GM18868 (cell line): ENCODE data around the gene TTC38.
A peak's percentile ranks its signal among the peaks of the same experiment; 100 is the strongest.
"Not testable (repeated sequence)": the region's sequence is repeated elsewhere in the genome, so short reads cannot be mapped to it uniquely, and the experiment has no call there.

ENCODE experiments used
- ATAC-seq: cut with Tn5 transposase; IDR thresholded peaks from one replicate; pipeline ENCODE4 v1.9.1; 2021; ENCODE audit warnings: mild to moderate bottlenecking, moderate library complexity; ENCODE audit not compliant: unreplicated experiment

Gene TTC38

DNA sequence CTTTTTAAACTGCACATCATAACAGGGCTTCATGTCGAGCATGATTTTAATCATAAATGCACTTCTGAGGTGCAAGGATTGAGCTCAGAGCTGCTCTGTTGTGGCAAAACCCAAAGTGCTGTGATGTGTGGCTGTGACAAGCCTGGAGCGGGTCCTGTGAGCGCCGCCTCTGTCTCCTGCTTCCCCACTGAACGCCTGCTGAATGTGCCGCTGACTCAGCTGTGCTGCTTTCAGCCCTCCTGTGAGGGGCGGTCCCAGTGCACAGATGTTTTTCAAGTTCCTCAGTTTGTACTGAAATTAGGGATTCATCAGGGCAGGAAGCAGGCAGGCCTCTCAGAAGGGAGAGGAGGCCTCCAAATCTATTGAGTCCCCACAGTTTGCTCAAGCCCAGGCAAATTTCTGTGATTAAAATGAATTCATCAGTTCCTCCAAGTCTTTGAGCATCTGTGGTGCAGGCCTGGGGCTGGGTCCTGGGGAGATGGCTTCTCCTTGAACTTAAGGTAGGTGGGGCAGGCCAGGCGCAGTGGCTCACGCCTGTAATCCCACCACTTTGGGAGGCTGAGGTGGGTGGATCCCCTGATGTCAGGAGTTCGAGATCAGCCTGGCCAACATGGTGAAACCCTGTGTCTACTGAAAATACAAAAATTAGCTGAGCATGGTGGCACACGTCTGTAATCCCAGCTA, 25.9 kb downstream of the TTC38 start:
- ATAC-seq, result no peak

DNA sequence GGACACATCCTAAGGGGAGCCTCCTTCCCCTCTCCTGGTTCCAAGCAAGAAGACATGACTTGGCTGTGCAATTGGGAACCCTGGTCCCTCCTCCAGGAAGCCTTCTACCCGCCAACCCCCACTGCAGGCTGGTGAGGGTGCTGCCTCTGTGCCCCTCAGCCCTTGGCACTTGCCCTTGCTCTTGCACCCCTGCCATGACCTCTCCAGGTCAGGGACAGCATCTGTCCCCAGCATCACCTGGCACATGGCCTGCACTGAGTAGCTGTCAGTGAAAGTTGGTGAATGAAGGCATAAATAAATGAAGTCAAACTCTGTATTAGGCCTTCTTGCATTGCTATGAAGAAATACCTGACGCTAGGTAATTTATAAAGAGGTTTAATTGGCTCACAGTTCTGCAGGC, 27.0 kb downstream of the TTC38 start:
- ATAC-seq, result no peak

DNA sequence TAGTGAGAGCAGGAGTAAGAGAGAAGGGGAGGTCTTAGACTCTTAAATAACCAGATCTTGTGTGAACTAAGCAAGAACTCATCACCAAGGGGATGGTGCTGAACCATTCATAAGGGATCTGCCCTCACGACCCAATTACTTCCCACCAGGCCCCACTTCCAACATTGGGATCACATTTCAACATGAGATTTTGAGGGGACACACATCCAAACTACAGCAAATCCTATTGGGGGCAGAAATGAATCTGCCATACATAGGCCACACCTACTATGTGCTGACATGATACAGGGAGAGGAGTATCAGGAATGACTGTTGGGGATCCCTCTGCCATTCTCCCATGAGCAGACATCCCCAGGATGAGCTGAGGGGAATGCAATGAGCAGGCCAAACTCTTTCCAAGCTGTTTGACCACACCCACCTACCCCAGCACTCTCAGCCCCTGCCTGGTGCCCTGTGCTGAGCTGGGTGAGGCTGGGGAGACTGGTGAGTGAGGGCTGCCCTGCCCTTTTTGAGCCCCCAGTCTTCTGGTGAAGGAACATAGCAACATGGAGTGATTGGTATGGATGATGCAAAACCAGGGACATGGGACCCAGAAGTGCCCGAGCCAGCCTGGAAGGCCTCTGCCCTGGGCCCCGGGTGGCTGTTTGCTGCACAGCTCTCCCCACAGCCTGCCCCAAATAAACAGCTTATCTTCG, 27.6 kb downstream of the TTC38 start:
- no peak for ATAC-seq

DNA sequence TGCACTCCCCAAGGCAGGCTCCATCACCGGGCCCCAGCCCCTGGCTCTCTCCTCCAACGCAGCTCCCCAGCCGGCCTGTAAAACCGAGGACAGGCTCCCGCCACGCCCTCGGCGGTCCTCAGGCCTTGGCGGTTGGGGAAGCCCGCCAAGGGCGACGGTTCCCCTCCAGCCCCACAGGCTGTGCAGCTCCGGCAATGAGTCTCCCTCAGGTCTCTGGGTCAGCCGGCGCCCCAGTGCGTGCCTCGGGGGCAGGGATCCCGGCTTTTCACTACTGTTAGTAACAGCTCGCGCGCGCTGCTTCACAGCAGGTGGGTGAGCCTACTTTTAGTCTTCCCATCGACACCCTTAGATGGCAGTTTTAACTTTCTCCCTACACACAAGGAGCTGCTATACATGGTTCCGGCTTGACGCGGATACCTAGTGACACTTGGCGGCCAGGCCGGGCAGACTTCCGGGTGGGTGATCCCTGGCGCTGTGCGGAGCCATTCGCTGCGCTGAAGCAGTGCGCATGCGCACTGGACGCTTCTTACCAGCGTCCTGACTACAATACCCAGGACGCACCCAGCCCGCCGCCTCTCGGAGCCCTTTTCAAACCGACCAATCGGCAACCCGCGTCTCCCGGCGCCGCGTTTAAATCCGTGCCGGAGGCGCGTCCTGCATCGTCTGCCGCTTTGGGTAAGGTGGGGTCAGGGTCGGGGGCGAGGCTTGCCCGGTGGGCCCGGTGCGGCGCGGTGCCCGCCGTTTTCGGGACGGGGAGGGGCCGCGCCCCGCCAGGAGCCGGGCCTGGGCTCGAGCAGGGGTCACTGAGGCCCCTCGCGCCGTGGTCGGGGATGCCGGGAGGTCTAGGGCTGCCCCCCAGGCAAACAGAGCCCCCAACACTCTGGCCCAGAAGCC, 28.7 kb downstream of the TTC38 start, which contains the start of gene GTSE1:
Gene GTSE1, plus strand, starts transcription at position 614 of the 894 bp plus-strand sequence. CDS start 531 bp downstream, outside the sequence.
- ATAC-seq, result peak; percentile 90

DNA sequence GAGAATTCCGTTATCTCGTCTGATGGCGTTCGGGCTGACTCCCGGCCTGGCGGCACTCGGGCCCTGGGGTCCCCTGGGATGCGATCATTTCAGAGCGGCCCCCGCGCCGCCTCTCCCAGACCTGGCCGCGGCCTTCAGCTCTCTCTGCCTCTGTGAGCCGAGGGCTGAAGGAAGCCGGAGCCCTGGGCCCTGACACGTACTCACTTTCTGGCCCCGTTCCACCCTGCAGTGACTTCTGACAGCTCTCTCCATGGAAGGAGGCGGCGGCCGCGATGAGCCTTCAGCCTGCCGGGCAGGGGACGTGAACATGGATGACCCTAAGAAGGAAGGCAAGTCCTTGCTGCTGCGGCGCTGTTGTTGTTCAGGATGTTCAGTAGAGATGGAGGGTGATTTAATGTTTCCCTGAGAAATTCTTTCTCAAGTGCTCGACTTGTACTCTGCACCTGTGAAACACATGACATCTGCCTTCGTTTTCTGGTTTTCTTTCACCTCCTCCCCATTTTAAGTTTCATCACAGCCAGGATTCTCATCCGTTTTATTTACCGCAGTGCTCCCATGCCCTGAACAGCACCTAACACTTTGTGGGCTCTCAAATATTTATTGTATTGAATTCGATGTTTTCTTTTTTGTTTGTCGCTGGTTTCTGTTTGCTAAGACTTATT, 29.5 kb downstream of the TTC38 start:
- no peak for ATAC-seq

DNA sequence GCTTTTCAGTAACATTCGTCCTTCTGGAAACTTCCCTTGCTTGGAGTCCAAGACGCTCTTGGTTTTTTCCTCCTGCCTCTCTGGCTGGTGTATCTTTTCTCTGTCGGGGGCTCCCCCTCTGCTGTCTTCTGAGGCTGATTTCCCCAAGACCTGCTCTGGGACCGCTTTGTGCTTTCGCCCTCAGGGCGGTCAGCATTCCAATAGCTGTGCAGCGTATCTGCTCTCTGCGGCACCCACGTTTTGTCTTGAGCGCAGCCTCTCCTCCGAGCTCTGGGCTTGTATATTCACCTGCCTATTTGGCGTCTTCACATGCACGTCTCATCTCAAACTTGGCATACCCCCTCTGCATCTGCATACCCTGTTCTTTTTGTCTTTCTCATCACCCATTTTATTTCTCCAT, 31.3 kb downstream of the TTC38 start:
- no peak for ATAC-seq

DNA sequence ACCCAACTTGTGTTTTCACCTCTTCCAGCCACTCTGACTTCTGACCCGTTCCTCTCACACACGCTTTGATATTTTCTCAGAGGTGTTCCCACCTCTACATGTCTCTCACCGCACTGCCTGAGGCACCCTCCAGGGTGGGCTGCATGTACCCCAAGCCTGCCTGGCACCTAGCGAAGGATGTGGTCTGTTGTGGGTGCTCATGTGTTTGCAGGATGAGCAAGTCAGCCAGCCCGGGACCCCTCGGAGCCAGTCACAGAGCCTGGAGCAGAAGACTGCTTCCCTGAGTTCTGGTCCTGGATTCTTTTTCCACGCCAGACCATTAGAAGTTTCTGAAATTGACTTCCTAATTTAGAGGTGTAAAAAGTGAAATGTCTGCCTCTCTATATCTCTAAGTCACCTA, 32.7 kb downstream of the TTC38 start:
- no peak for ATAC-seq

DNA sequence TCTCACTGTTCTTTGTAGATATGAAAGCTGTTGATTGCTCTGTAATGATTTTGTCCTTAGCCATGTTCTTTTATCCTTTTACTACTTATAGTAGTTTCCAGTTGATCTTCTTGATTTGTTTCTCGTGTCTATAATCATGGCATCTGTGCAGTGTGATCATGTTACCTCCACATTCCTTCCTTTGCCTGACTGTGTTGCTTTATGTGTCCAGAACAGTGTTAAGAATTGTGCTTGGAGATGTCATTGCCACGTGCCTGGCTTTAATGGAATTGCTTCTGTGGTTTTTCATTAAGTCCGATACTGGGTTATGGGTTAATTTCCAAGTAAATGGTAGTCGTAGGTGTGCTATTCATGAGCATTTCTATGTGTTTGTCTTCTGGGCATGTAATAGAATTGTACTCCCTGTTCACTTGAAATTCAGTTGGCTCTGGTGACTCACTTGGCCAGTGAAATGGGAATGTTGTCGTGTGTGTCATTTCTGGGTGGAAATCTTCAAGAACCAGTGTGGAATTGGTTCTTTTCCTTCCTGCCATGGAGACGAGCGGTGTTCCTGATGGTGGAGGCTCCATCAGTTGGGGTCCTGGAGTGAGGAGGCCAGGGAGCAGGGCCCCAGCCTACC, 35.6 kb downstream of the TTC38 start:
- ATAC-seq, result no peak

DNA sequence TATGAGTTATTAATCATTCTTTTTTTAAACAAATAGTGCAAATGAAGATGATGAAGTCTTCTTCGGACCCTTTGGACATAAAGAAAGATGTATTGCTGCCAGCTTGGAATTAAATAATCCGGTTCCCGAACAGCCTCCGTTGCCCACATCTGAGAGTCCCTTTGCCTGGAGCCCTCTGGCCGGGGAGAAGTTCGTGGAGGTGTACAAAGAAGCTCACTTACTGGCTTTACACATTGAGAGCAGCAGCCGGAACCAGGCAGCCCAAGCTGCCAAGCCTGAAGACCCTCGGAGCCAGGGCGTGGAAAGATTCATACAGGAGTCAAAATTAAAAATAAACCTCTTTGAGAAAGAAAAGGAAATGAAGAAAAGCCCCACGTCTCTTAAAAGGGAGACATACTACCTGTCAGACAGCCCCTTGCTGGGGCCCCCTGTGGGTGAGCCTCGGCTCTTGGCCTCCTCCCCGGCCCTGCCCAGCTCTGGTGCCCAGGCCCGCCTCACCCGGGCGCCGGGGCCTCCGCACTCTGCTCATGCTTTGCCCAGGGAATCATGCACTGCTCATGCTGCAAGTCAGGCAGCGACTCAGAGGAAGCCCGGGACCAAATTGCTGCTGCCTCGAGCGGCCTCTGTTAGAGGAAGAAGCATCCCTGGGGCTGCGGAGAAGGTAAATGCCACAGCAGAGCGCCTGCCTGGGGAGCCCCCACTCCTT, 40.6 kb downstream of the TTC38 start:
- no peak for ATAC-seq

DNA sequence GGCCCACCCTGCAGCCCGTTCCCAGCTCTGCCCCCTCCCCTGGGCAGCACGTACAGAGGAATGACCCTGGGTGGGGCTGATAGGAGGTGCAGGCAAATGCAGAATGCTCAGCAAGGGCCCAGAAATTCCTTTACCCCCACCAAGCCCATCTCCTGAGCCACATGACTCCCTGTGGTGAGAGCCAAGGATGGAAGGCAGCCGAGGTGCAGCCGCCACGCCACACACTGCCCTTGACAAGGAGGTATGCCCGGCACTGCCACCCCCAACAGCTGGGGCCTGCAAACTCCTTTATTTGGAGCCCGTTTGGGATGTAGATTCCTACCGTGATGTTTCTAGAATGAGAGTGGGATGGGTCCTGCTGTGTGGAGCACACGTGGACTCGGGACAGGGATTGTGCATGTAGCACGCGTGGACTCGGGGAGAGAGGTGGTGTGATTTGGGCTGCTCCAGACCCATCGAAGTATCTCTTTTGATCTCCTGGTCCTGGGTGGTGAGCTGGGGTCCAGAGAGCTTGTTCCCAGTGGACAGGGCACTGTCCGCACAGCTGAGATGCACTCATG, 41.8 kb downstream of the TTC38 start:
- ATAC-seq, result no peak

DNA sequence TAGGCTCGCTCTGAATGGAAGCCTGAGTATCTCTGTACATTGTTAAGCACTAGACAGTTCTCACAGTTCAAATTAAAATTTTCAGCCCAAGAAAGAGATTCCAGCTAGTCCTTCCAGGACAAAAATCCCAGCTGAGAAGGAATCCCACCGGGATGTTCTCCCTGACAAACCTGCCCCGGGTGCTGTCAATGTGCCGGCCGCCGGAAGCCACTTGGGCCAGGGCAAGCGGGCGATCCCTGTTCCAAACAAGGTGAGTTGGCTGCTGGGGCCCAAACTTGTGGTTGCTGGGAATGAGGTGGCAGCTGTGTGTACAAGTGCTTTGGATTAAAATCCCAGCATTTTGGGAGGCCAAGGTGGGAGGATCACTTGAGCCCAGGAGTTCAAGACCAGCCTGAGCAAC, 44.2 kb downstream of the TTC38 start:
- no peak for ATAC-seq

DNA sequence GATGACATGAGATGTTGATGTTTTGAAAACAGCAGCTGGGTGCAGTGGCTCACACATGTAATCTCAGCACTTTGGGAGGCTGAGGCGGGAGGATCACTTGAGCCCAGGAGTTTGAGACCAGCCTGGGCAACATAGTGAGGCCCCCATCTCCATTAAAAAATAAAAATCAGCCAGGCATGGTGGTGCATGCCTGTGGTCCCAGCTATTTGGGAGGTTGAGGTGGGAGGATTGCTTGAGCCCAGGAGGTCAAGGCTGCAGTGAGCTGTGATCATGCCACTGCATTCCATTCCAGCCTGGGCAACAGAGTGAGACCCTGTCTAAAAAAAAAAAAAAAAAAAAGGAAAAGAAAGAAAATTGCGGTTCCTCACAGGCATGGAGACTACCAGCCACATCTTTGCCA, 45.0 kb downstream of the TTC38 start:
- ATAC-seq, result not testable (repeated sequence)

DNA sequence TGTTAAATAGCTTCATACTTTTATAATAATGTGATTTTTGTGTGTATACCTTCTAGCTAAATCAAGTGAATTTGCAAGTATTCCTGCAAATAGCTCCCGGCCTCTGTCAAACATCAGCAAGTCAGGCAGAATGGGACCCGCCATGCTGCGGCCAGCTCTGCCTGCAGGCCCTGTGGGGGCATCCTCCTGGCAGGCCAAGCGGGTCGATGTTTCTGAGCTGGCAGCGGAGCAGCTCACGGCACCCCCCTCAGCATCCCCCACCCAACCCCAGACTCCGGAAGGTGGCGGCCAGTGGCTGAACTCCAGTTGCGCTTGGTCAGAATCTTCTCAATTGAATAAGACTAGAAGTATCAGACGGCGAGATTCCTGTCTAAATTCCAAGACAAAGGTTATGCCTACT, 48.2 kb downstream of the TTC38 start:
- ATAC-seq, result no peak

DNA sequence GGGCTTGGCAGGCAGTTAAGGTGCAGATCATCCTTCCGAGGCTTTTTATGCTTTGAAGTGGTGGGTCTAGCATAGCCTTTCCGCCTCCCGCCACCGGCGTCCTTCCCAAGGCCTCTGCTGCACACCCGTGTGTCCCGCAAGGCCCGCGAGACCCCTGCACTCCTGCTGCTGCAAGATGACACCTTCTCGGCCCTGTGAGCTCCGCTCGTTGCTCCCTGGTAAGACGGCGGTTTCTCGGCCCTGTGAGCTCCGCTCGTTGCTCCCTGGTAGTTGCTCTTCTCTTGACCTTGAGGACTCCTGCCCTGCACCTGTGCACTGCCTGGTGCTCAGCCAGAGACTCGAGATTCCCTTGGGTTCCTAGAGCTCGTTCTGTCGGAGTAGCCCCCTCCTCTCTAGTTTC, 49.8 kb downstream of the TTC38 start:
- ATAC-seq, result no peak

DNA sequence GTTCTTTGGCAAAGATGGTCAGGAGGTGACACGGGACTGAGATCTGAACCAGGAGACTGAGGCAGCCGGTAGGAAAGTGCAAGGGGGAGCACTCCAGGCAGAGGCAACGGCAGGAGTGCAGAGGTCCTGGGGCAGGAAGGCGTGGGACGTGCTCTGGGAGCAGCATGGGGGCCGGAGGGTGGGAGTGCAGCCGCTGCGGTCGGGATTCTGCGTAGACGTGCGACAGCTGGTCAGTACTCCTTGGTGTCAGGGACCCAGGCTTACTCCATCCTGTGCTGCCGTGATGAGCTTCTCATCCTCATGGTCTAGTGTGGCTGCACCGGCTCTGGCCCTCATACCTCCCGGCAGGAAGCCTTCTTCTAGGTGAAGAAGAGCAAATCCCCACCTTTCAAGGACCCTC, 50.8 kb downstream of the TTC38 start:
- no peak for ATAC-seq

DNA sequence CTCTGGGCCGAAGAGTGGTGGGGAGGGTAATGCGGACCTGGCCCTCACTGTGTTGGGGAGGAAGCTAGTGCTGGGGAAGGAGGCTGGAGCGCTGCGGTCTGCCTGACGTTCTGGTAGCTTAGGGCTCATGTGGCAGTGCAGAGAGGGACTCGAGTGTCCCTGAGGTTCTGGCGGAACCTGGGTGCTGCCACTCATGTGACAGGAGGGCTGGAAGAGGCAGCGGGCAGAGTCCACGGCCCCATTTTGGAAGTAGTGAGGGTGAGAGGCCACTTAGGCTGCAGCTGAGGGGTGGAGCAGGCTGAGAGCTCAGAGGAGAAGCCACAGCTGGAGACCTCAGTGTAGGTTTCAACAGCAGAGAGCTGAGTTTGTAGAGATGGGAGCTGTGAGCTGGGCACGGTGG, 51.5 kb downstream of the TTC38 start:
- no peak for ATAC-seq

DNA sequence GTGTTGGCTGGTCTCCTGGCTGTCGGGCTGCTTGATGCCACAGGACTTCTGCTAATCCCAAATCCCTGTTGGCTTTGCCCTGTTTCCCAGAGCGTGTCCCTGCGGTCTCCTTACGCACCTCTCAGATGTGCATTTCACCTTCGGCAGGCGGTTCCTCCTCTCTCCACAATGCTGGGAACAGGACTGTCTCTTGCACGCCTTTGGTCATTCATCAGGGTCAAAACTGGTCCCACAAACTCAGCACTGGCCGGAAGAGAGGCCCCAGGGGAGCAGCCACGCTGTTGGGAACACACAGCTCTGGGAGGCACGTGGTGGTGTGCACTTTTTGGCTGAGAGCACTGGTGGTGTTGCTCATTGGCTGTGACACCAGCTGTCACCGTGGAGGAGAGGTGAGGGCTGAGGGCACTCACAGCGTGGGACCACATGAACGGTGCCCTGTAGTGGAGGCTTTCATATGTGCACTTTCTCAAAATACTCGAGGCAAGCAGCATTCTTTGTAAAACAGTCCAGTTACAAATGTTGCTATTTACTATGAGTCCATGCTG, 52.4 kb downstream of the TTC38 start:
- ATAC-seq, result no peak

DNA sequence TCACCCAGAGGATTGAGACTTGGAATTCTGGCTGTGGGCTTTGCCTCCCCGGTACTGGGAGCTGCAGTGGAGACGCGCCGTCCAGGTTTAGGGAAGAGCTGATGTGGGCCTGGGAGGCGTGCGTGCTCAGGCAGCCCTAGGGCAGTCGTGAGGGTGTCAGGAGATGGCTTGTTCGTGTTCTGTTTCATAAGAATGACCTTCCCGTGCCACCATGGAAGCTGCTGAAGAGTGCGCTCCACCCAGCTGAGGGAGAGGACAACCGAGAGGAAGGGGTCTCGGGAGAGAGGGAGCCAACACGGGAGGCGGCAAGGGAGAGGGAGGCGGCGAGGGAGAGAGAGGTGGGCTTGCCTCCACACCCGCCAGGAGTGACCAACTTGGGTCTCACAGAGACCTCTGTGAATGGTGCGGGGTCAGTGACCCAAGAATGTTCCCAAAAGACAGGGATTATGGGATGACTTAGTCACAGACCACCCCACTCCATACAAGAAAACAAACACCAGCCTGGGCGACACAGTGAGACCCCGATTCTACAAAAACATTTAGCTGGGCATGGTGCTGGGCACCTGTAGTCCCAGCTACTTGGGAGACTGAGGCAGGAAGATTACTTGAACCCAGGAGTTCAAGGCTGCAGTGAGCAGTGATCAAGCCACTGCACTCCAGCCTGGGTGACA, 53.0 kb downstream of the TTC38 start:
- no peak for ATAC-seq

DNA sequence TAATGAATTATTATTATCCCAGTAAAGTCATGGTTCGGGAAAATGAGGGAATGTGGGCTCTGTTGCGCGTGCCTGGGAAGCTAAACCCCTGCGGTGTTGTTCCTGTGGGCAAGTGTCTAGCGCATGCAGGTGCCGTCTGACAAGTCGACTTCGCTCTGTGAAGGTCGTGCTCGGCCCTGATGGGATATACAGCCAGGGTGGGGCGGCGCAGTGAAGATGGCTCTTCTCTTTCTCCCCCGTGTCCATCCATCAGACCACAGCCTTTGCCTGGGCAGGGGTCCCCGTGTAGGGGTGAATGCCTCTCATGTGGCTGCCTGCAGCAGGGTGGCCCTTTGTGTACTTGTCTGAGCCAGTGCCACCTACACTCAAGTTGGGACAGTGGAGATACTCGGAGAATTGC, 54.9 kb downstream of the TTC38 start:
- no peak for ATAC-seq
